Measurements from ENCODE around the gene RASGRP3.
"Not testable (repeated sequence)": the region's sequence is repeated elsewhere in the genome, so short reads cannot be mapped to it uniquely, and the experiment has no call there.

Gene RASGRP3, protein sequence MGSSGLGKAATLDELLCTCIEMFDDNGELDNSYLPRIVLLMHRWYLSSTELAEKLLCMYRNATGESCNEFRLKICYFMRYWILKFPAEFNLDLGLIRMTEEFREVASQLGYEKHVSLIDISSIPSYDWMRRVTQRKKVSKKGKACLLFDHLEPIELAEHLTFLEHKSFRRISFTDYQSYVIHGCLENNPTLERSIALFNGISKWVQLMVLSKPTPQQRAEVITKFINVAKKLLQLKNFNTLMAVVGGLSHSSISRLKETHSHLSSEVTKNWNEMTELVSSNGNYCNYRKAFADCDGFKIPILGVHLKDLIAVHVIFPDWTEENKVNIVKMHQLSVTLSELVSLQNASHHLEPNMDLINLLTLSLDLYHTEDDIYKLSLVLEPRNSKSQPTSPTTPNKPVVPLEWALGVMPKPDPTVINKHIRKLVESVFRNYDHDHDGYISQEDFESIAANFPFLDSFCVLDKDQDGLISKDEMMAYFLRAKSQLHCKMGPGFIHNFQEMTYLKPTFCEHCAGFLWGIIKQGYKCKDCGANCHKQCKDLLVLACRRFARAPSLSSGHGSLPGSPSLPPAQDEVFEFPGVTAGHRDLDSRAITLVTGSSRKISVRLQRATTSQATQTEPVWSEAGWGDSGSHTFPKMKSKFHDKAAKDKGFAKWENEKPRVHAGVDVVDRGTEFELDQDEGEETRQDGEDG

DNA sequence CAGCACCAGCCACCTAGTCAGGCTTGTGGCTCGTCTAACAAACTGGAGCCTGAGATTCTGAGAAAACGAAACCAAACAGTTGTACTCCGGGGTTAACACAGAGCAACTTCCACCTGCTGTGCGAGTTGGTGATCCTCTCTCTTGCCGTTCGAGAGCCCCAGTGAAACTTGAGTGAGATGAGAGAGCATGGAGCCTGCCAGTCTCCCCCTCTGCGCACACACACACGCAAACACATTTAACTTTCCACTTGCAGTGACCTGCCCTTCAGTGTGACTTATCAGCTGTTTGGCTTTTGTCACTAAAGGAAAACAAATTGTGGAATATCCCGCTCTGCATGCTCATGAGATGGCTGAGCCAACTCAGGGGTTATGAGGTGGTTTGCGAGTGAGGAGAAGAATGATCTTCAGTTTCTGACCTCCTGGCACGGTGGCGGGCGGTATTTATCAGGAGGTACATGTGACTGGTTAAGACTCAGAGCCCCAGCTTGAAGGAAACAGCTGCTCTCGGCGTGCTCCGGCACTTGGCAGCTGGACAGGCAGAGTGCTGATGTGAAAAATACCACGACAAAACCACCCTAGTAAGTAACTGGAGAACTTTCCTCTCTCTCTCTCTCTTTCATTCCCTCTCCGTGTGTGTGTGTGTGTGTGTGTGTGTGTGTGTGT is at the start of gene RASGRP3:
Gene RASGRP3 (plus strand): TSS at position 519 of the 662 bp plus-strand sequence. CDS start 38,488 bp downstream, outside the sequence.
- peak; percentile 35 for DNase-seq (ENCODE audit: low read depth)

DNA sequence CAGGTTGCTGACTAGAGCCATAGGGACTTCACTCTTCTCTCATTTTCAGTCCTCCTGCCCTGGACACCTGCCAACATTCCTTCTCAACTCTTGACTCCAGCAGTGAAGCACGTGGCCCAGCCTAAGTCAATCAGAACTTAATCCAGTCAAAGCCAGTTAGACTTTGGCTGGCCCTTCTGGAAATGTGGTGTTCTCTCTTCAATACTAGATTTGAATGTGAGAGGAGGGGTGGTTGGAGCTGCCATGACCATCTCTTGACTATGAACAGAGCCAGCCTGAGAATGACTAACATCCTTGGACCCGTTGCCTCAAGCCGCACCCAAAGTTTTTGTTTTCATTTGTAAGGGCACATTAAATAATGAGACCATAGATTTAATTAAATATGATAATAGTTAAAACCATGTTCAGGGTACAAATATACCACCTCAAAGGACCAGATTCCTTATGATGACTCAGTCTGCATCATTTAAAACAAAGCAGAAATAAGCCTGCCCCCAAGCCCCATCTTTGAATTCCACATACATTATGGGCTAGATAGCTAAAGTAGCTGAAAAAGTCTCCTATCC is 49.7 kb upstream of the RASGRP3 start:
- no peak for DNase-seq (ENCODE audit: low read depth)

- no peak for DNase-seq (ENCODE audit: low read depth)
These were observed 46.4 kb upstream of the RASGRP3 start for GRCh38 chr2:33430077-33430476.

GRCh38 chr2:33430856-33431255 is 45.6 kb upstream of the RASGRP3 start:
- no peak for DNase-seq (ENCODE audit: low read depth)

GRCh38 chr2:33432871-33433270 is 43.6 kb upstream of the RASGRP3 start:
- no peak for DNase-seq (ENCODE audit: low read depth)

DNA sequence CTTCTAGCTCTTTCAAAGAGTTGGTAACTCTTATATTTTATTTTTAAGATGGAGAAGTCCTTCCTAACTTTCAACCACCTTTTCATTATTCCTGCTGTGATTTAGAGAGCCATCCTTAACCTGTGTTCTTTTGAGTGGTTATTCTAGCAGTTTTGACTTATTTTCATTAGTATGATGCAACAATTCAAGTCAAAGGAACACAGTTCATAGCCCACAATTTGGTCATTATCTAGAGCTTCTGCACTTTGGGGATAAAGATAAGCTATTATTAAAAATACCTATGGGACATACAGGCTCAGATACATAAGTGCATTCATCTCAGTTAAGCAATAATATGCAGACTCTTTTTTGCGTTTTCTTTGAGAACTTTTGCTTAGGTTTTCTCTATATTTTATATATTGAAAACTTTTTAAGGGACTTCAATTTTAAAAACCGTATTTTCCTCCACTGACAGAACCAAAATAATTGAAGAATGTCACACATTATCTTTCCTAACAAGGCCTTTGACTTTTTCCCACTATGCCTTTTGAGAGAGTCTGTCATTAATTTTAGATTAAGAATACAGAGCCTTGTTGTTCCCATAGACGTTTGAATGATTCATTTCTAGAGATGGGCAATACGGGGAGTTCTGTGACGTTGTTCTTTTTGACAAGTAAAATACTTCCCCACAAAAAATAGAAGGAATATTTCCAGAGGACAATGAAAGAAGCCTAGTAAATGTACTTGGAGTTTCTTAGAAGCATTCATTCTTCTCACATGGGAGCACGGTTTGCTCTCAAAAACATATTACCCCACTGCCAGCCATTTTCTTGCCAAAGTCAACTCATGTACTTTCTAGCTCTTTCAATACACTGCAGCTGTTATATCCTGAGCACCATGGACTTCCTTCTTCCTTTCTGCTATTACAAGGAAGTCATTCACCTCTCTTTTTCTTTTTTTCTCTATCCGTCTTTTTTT is 42.9 kb upstream of the RASGRP3 start:
- DNase-seq (ENCODE audit: low read depth): no peak

- DNase-seq (ENCODE audit: low read depth): no peak
These were observed 40.9 kb upstream of the RASGRP3 start for GRCh38 chr2:33435518-33435917.

DNA sequence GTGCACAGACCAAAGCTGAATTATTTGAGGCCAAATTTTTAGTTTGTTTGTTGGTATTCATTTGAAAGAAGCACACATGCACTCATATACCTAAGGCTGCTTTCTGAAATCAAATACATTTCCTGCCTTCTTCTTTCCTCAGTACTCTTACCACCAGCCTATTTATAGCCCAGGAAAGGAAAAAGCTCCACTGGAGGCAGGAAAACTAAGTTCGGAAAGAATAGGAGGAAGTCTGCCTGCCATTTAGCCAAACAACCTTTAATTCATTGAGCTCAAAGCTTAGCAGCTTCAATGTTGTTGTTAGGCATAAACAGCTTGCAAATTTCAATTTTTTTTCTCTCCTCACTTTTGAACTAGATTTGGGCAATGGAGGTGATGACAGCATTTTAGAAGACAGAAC is 40.4 kb upstream of the RASGRP3 start:
- DNase-seq (ENCODE audit: low read depth): no peak

- DNase-seq (ENCODE audit: low read depth): no peak
These were observed 39.2 kb upstream of the RASGRP3 start for GRCh38 chr2:33437297-33437696.

DNA sequence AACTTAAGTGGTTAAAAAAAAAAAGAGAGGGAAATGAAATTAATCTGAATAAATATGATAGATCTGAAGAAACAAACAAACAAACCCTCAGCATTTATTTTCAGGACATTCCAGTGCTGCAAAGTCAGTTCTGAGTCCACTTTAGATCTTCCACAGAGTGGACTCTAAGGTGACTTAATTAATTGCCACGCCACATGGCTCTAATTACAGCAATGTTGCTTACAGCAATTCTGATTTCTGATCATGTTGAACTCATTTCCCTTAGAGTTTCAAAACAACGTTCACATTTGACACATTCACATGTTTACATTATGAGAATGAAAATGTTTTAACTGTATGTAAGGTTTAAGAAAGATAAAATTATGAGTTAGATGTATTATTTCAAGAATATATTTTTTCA is 38.6 kb upstream of the RASGRP3 start:
- DNase-seq (ENCODE audit: low read depth): no peak

GRCh38 chr2:33441235-33441810 is 35.1 kb upstream of the RASGRP3 start:
- DNase-seq (ENCODE audit: low read depth): peak; percentile 15

DNA sequence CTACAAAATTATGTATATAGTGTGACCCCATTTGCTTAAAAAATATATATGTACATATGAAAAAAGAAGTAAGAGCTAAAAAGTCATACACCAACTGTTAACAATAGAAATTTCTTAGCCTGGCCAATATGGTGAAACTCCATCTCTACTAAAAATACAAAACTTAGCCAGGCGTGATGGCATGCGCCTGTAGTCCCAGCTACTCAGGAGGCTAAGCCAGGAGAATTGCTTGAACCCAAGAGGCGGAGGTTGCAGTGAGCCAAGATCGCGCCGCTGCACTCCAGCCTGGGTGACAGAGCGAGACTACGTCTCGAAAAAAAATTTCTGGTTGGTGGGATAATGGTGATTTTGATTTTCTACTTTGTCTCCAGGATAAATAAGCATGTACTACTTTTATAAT is 34.4 kb upstream of the RASGRP3 start:
- DNase-seq (ENCODE audit: low read depth): not testable (repeated sequence)

- DNase-seq (ENCODE audit: low read depth): no peak
These were observed 33.8 kb upstream of the RASGRP3 start for GRCh38 chr2:33442528-33443079.

DNA sequence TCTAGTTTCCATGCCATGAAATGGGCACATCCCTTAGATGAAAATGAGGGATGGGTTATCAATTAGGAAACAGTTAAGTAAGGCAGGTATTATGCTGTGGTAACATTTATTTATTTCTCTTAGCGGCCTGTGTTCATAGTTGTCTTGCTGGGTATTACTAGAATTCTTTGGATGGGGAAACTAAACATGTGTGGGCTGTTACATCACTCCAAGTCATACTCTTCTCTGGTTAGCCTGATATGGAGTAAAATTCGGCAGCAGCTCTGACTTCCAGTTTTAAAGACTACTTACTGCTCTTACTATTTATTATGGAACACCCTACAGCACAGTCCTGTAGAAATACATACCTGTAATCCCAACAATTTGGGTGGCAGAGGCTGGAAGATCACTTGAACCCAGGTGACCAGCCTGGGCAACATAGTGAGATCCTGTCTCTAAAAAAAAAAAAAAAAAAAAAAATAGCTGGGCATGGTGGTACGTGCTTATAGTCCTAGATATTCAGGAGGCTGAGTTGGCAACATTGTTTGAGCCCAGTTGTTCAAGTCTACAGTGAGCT is 33.1 kb upstream of the RASGRP3 start:
- no peak for DNase-seq (ENCODE audit: low read depth)

DNA sequence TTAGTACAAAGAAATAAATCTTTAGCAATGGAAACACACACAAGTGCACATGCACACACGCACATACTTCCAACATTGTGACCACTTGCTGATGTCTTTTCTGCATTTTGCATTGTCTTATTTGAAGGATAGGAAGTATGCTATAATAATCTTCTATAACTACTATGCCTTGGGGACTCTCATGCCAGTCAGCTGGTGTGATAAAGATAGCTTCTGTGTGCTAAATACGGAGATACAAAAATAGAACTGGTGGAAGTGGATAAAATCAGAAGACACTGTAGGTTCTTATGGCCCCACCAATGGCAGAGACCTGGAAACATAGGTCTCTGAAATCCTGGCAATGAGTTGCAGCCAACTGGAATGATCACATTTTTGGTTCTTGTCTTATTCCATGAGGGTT is 31.5 kb upstream of the RASGRP3 start:
- DNase-seq (ENCODE audit: low read depth): no peak

DNA sequence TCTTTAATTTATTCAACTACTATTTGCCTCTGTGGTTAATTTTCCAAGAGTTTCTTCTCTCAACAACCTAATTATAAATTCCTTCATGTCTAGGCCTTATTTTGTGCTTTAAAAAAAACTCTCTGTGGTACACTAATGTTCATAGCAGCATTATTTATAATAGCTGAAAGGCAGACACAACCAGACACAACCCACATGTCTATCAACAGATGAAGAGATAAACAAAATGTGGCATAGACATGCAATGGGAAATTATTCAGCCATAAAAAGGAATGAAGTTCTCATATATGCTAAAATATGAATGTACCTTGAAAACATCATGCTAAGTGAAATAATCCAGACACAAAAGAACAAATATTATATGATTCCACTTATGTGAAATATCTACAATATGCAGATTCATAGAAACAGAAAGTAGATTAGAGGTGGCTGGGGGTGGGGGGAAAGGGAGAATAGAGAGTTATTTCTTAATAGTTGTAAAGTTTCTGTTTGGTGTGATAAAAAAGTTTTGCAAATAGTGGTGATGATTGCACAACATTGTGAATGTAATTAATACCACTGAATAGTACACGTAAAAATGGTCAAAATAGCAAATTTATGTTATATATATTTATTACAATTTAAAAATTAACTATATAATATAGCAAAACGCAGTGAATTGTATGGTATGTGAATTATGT is 28.1 kb upstream of the RASGRP3 start:
- DNase-seq (ENCODE audit: low read depth): no peak

GRCh38 chr2:33451214-33451613 is 25.2 kb upstream of the RASGRP3 start:
- no peak for DNase-seq (ENCODE audit: low read depth)

DNA sequence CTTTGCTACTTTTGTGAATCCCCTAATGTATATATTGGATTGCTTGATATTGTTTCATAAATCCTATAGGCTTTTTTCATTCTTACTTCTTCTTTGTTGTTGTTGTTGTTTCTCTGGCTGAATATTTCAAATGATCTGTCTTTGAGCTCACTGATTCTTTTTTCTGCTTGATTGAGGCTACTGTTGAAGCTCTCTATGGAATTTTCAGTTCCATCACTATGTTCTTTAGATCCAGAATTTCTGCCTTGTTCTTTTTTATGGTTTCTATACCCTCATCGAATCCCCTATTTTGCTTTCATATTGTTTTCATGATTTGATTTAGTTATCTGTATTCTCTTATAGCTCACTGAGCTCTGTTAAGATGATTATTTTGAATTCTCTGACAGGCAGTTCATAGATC is 24.6 kb upstream of the RASGRP3 start:
- no peak for DNase-seq (ENCODE audit: low read depth)

DNA sequence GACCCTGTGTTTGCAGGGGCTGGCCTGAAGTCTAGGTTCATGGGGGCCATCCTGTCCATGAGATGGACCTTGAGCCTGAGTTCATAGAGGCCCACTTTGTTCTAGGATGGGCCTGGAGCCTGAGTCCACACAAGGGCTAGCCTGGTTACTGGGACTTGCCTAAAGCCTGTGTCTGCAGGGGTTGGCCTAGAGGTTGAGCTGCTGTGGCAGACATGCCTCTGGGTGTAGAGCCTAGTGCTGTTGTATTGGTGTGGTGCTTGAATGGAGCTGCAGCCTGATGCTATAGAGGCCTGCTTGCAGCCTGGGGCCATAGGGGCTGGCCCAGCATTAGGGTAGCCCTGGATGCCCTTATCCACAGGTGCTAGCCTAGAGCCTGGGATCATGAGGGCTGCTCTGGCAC is 23.9 kb upstream of the RASGRP3 start:
- DNase-seq (ENCODE audit: low read depth): no peak

Measured in activated T-helper 9 cell treated with anti-CD3 and anti-CD28 coated beads, Interleukin-2, amount 50 U/mL, for 16 hours (primary cell).